ENCODE data around the gene DKC1. TPM values are rescaled to one million over a fixed set of nuclear protein-coding genes. Genes with fewer than 3 reads are reported as not detected.

Gene DKC1
- 31.5 and 33.7 TPM in 2 replicates for polyA plus RNA-seq (2011; rRNA removed)
- polyA minus RNA-seq (2011; rRNA and poly(A)+ RNA removed), result 16.1 and 19.8 TPM in 2 replicates

DNA sequence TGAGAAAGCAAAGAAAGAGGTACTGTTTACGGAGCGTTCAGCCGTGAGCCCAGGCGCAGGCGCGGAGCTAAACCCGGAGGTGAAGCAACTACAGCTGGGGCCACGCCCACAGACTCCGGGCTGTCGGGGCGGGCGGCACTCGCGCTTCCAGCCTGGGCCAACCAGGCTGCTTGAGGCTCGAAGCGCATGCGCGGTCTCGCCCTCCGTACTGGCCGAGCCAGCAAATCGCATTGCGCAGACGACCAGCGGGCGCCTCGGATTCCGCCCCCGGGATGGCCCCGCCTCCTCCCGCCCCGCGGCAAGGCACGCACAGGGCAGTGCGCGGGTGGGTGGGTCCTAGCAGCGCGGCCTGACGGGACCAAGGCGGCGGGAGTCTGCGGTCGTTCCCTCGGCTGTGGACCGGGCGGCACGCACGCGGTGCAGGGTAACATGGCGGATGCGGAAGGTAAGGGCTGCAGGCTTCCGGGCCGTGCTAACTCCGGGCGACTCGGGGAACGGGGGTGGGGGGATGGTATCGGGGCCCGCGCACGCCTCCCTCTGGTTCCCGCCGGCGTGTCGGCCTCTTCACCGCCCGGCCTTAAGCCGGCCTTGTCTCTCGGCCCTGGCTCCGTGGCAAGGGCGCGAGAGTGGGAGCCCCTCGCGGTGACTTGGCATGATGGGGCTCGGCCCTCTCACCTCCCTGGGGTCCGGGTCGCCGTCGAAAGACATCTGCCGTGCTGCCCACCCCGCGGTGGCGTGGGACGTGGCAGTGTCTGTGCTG, at the start of gene DKC1:
DKC1 (plus strand) TSS at position 328 of the 760 bp plus-strand sequence; CDS start at position 430, 102 bp downstream.
- ChIA-PET POLR2A (interaction anchor here (1.0 kb wide), 1 partner anchor 67 kb away, joined by 3 read pairs; no protein-coding TSS in a partner anchor), CTCF (interaction anchor here (1.4 to 1.5 kb wide), 2 partner anchors 14 kb away, joined by 3 to 6 read pairs; no protein-coding TSS in a partner anchor)
- TF ChIP-seq, protein P1, sequence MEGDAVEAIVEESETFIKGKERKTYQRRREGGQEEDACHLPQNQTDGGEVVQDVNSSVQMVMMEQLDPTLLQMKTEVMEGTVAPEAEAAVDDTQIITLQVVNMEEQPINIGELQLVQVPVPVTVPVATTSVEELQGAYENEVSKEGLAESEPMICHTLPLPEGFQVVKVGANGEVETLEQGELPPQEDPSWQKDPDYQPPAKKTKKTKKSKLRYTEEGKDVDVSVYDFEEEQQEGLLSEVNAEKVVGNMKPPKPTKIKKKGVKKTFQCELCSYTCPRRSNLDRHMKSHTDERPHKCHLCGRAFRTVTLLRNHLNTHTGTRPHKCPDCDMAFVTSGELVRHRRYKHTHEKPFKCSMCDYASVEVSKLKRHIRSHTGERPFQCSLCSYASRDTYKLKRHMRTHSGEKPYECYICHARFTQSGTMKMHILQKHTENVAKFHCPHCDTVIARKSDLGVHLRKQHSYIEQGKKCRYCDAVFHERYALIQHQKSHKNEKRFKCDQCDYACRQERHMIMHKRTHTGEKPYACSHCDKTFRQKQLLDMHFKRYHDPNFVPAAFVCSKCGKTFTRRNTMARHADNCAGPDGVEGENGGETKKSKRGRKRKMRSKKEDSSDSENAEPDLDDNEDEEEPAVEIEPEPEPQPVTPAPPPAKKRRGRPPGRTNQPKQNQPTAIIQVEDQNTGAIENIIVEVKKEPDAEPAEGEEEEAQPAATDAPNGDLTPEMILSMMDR (IDR thresholded peaks at IDR 0.05; ENCODE audit: insufficient read depth, low read depth, low read length), result peak; percentile 27; the same call in 1 of the 2 replicates
- peak; percentile 77 for DNase-seq (ENCODE audit: low read depth)
- peaks cover 6% of the 10 kb centered on the region for H3K36me3 ChIP-seq (ENCODE audit: control insufficient read depth, insufficient read depth, low read length)
- no peaks in the 10 kb centered on the region for H3K27me3 ChIP-seq (ENCODE audit: control insufficient read depth, insufficient read depth, low read length)
- H3K4me3 ChIP-seq (ENCODE audit: low read depth, low read length), result peak within 1 kb of the TSS; percentile 74

DNA sequence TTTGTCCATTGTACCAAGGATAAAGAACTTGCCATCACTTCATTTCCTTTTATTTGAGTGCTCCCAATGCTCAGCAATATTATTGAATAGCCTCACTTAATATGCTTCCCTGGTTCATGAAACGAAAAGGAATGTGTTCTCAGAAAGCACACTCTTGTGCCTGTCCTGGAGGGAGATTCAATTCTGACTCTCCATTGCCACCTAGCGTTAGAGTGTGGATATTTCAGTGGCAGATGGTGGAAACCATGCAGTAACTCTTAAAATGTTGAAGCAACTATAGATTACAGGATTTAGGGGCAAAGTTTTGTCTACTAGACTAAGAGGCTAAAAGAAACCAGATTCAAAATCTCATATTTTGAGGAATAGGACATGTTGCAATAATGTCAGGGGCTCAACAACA, 47.7 kb upstream of the DKC1 start:
- DNase-seq (ENCODE audit: low read depth), result no peak
- Histone ChIP-seq H3K36me3 (ENCODE audit: control insufficient read depth, insufficient read depth, low read length) (no peaks in the 10 kb centered on the region), H3K27me3 (ENCODE audit: control insufficient read depth, insufficient read depth, low read length) (no peaks in the 10 kb centered on the region), H3K4me3 (ENCODE audit: low read depth, low read length) (no peak overlapping the region)
- POLR2A ChIA-PET, result no interaction called here
- TF ChIP-seq, protein P1 (IDR thresholded peaks at IDR 0.05; ENCODE audit: insufficient read depth, low read depth, low read length), result peak; percentile 68
- CTCF ChIA-PET, result no interaction called here

DNA sequence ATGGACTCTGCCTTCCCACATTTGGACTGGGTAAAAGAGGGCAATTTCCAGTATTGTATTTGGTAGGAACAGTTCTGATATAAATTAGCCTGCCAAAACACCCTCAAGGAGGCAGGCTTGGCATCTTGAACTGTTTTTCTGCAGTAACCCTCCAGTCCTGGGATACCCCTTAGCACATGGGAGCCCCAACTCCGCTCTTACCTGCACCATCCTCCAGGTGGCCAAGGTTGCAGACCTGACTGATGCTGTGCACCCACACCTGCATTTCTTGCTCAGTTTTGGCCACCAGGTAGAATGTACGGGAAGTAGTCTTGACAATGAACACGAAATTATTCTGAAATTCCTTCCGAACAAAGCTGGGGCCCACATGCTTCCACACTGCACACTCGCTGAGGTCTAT, 46.8 kb upstream of the DKC1 start:
- no peaks in the 10 kb centered on the region for H3K36me3 ChIP-seq (ENCODE audit: control insufficient read depth, insufficient read depth, low read length)
- POLR2A ChIA-PET, result no interaction called here
- TF ChIP-seq, protein P1 (IDR thresholded peaks at IDR 0.05; ENCODE audit: insufficient read depth, low read depth, low read length), result no peak
- CTCF ChIA-PET, result interaction anchor here (2.8 kb wide), 1 partner anchor 14 kb away, joined by 8 read pairs; no protein-coding TSS in a partner anchor
- H3K27me3 ChIP-seq (ENCODE audit: control insufficient read depth, insufficient read depth, low read length), result no peaks in the 10 kb centered on the region
- no peak overlapping the region for H3K4me3 ChIP-seq (ENCODE audit: low read depth, low read length)
- DNase-seq (ENCODE audit: low read depth), result no peak

DNA sequence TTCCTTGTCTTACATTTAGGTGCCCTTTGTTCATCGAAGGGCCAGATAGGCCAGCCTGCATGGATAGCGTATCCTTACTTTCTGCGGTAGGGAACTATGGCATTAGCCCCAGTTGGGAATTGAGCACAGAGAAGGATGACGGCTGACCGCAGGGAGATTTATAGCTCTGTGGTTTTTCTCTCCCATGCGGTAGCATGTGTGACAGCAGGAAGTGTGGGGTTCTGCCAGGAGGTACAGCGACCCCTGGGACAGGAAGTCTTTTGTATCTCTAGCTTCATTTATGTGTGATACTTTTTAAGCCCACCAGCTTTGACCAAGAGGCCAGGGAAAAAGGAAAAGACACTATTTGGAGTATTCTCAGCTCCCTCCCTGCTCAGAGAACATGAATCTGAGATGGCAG, 44.8 kb upstream of the DKC1 start:
- H3K27me3 ChIP-seq (ENCODE audit: control insufficient read depth, insufficient read depth, low read length), result no peaks in the 10 kb centered on the region
- CTCF ChIA-PET, result interaction anchor here (0.7 to 2.8 kb wide), 4 partner anchors 12 to 1797 kb away, joined by 3 to 8 read pairs (median 4); no protein-coding TSS in a partner anchor

DNA sequence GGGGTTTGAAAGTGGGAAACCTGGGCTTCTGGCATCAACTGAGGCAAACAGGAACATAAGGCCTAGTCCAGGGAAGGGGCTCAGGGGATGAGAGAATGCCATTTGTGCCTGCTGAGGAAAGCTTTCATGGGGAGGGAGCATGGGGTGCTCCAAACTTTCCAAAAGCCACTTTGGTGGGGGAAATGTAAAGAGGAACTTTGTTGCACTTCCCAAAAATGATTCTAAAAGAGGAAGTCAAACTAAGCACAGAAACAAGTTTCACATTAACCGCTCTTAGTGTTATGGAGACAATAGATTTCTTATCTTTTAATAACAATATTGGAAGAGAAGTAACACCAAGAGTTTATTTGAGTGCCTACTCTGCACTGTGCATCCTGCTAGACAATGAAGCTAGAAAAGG, 44.0 kb upstream of the DKC1 start:
- Histone ChIP-seq H3K4me3 (ENCODE audit: low read depth, low read length) (no peak overlapping the region), H3K36me3 (ENCODE audit: control insufficient read depth, insufficient read depth, low read length) (no peaks in the 10 kb centered on the region), H3K27me3 (ENCODE audit: control insufficient read depth, insufficient read depth, low read length) (no peaks in the 10 kb centered on the region)
- CTCF ChIA-PET, result interaction anchor here (0.7 to 2.8 kb wide), 4 partner anchors 11 to 33 kb away, joined by 3 to 8 read pairs (median 4); partner anchors contain the start of gene GAB3
- no peak for DNase-seq (ENCODE audit: low read depth)
- TF ChIP-seq, protein P1 (IDR thresholded peaks at IDR 0.05; ENCODE audit: insufficient read depth, low read depth, low read length), result no peak
- POLR2A ChIA-PET, result no interaction called here

More for the DNA sequence above, 44.8 kb upstream of the DKC1 start:
- Histone ChIP-seq H3K36me3 (ENCODE audit: control insufficient read depth, insufficient read depth, low read length) (no peaks in the 10 kb centered on the region), H3K4me3 (ENCODE audit: low read depth, low read length) (no peak overlapping the region)
- POLR2A ChIA-PET, result no interaction called here
- DNase-seq (ENCODE audit: low read depth), result no peak
- TF ChIP-seq, protein P1 (IDR thresholded peaks at IDR 0.05; ENCODE audit: insufficient read depth, low read depth, low read length), result no peak
